ENCODE results near the gene TNPO3. TPM values are rescaled to one million over a fixed set of nuclear protein-coding genes. Genes with fewer than 3 reads are reported as not detected.

TNPO3 gene
- total and polyA plus RNA-seq, 8 donors = 32.5 to 40.5 (median 37.5) TPM

DNA sequence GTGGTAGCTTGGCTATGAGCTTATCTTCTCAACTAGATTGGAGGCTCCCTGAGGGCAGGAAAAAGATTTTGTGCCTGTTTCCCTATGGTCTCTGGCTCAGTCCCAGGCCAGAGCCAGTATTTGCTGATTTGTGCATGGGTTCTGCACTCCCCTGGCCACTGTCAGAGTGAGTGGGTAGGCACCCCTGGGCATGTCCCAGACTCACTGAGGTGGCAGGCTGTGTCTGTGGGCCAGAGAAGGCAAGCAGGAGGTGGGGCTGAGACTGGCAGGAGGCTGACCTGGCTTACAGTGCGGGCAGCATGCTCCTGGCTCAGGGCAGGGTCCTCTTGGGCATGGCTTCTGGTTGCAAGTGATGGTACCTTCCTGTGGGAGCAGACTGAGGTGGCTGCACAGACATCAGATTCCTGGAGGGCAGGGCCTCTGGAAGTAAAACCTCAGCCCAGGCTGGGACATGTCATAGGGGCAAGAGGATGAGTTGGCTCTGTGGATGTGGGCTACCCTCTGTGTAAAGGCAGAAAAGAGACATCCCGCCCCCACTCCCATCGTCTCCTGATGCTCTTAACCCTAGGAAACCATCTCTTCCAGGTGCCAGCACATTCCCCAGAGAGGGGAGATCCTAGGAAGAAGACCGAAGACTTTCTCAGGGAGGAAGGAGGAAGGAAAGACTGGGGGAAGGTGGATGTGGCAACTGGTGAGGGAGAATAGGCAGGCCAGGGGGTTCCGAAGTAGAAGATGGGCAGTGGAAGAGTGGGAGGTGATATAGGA lies 148.7 kb downstream of the TNPO3 start:
- Histone ChIP-seq H3K4me3 (no peak overlapping the region), H3K27me3 (peaks cover 17 to 78% of the 10 kb centered on the region in 2 donors), H3K27ac (no peak overlapping the region), H3K9me3 (no peaks in the 10 kb centered on the region), H3K36me3 (no peaks in the 10 kb centered on the region), H3K4me1 (peaks cover 6 to 9% of the 10 kb centered on the region in 2 donors)
- no peak for ATAC-seq
- intact Hi-C loops (cut with DNase I) = no loop called here
- DNase-seq = no peak
- TF ChIP-seq, protein P1, sequence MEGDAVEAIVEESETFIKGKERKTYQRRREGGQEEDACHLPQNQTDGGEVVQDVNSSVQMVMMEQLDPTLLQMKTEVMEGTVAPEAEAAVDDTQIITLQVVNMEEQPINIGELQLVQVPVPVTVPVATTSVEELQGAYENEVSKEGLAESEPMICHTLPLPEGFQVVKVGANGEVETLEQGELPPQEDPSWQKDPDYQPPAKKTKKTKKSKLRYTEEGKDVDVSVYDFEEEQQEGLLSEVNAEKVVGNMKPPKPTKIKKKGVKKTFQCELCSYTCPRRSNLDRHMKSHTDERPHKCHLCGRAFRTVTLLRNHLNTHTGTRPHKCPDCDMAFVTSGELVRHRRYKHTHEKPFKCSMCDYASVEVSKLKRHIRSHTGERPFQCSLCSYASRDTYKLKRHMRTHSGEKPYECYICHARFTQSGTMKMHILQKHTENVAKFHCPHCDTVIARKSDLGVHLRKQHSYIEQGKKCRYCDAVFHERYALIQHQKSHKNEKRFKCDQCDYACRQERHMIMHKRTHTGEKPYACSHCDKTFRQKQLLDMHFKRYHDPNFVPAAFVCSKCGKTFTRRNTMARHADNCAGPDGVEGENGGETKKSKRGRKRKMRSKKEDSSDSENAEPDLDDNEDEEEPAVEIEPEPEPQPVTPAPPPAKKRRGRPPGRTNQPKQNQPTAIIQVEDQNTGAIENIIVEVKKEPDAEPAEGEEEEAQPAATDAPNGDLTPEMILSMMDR (IDR thresholded peaks at IDR 0.05) = no peak

DNA sequence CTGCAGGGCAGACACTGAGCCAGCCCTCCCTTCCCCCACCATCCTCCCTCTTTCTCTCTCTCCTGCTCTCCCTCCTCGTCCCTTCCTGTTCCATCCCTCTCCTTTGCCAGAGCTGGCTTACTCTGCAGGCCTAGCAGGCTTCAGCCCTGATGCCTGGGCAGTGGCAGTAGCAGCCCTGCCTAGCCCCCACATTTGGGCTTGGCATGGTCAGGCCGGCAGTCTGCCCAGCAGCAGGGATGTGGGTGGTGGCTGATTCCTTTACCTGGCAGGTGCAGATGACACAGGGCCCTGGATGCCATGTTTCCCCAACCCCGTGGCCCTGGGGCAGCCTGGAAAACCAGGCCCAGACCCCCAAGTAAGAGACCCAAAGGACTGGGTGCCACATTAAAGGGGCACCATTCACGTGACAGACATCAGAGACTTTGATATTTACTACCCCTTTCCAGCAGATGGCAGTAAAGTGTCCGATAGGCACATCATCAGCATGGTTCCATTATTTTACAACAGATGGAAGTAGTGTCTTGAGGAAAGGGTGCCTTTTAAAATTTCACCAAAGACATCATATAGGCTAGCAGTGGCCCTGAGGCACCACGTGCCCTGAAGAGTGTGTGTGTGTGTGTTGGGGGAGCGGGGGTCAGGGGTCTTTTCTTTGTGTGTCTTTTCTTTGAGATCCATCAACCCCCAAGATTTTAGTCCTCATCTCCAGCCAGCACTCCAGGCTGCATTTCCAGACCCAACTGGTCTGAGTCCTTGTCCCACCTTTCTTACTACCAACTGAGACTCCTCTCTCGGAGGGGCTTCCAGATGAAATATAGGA lies 150.3 kb downstream of the TNPO3 start:
- intact Hi-C loops (cut with DNase I) = loop anchor here in 1 of 2 donors (5.0 kb wide), 1 partner anchor 188 kb away; no protein-coding TSS in a partner anchor
- DNase-seq = no peak
- Histone ChIP-seq H3K36me3 (no peaks in the 10 kb centered on the region), H3K4me3 (no peak overlapping the region), H3K27me3 (peaks cover 3 to 62% of the 10 kb centered on the region in 2 donors), H3K4me1 (no peaks in the 10 kb centered on the region), H3K27ac (no peak overlapping the region), H3K9me3 (peaks cover 0 to 1% of the 10 kb centered on the region in 2 donors)
- peak; percentile 84 for ATAC-seq
- TF ChIP-seq, protein P1 (IDR thresholded peaks at IDR 0.05) = peak; percentile 39 to 56

Other genes starting within 250 kb of the TNPO3 start
- gene FLNC, start 224.7 kb downstream of the TNPO3 start, total RNA-seq = 10 to 100 TPM; 14.3 to 23.7 TPM
- 10 to 100 TPM; 15.7 to 34.7 (median 24.2) TPM for gene FLNC, start 224.7 kb downstream of the TNPO3 start, polyA plus RNA-seq (ENCODE audit: insufficient read length in 6 of 6)
- 100 to 1,000 TPM; 192 to 200 TPM for gene ATP6V1F, start 192.3 kb downstream of the TNPO3 start, total RNA-seq
- 100 to 1,000 TPM; 106 to 118 (median 108) TPM for gene ATP6V1F, start 192.3 kb downstream of the TNPO3 start, polyA plus RNA-seq (ENCODE audit: insufficient read length in 6 of 6)
- gene KCP, start 144.4 kb downstream of the TNPO3 start, total RNA-seq = 1 to 10 TPM; 1.5 to 1.7 TPM
- gene KCP, start 144.4 kb downstream of the TNPO3 start, polyA plus RNA-seq (ENCODE audit: insufficient read length in 6 of 6) = 1 to 10 TPM; 5.9 to 9.8 (median 7.7) TPM
- gene IRF5, start 117.2 kb downstream of the TNPO3 start, total RNA-seq = 10 to 100 TPM; 18.2 to 35.5 TPM
- gene IRF5, start 117.2 kb downstream of the TNPO3 start, polyA plus RNA-seq (ENCODE audit: insufficient read length in 6 of 6) = 1 to 10 TPM; 1.7 to 3.2 (median 2.0) TPM
- 1 to 10 TPM; 2.3 to 4.5 TPM for gene TSPAN33, start 89.6 kb upstream of the TNPO3 start, total RNA-seq
- 1 to 10 TPM; 3.1 to 5.7 (median 5.4) TPM for gene TSPAN33, start 89.6 kb upstream of the TNPO3 start, polyA plus RNA-seq (ENCODE audit: insufficient read length in 6 of 6)
- 10 to 100 TPM in 1 of 2 donors, 1 to 10 TPM in 1; 5.1 to 14.7 TPM for gene SMO, start 133.5 kb upstream of the TNPO3 start, total RNA-seq
- 10 to 100 TPM; 53.0 to 74.2 (median 61.0) TPM for gene SMO, start 133.5 kb upstream of the TNPO3 start, polyA plus RNA-seq (ENCODE audit: insufficient read length in 6 of 6)
- 100 to 1,000 TPM in 1 of 2 donors, 10 to 100 TPM in 1; 61.6 to 219 TPM for gene AHCYL2, start 169.9 kb upstream of the TNPO3 start, total RNA-seq
- gene AHCYL2, start 169.9 kb upstream of the TNPO3 start, polyA plus RNA-seq (ENCODE audit: insufficient read length in 6 of 6) = 10 to 100 TPM; 16.2 to 23.4 (median 19.8) TPM

Data from left lung (tissue), 10 donors.